ENCODE measurements around the gene TMEM151A.

- no peak for TF ChIP-seq CTCF (IDR thresholded peaks at IDR 0.05)
- no peak for TF ChIP-seq EP300 (IDR thresholded peaks at IDR 0.05)
- no peak for TF ChIP-seq POLR2A (IDR thresholded peaks at IDR 0.05)
Measured at GRCh38 chr11:66261578-66261977, 30.1 kb upstream of the TMEM151A start.

Measured in ovary (tissue), 3 donors.